ENCODE measurements around the gene USP34.
"Not testable (repeated sequence)": the region's sequence is repeated elsewhere in the genome, so short reads cannot be mapped to it uniquely, and the experiment has no call there.

Gene USP34

GRCh38 chr2:61469424-61470121 is 1.3 kb downstream of the USP34 start:
- peaks cover 9% of the 10 kb centered on the region for H3K4me1 ChIP-seq
- peak overlapping the region; percentile 44 for H3K9ac ChIP-seq
- H3K9me3 ChIP-seq (ENCODE audit: control insufficient read depth, low read length): no peaks in the 10 kb centered on the region
- no peak for TF ChIP-seq CTCF (IDR thresholded peaks at IDR 0.05)
- H3K27me3 ChIP-seq (ENCODE audit: control insufficient read depth, insufficient read depth, low read length): no peaks in the 10 kb centered on the region
- peak overlapping the region; percentile 80 for H3K27ac ChIP-seq
- H3K36me3 ChIP-seq (ENCODE audit: control insufficient read depth, insufficient read depth, low read length): no peaks in the 10 kb centered on the region
- H3K4me3 ChIP-seq (ENCODE audit: low read depth, low read length): peak overlapping the region; percentile 66
- H3K79me2 ChIP-seq: peaks cover 46% of the 10 kb centered on the region
- H3K4me2 ChIP-seq (ENCODE audit: low read length): peak overlapping the region; percentile 52
- peak overlapping the region; percentile 66 for H2AFZ ChIP-seq

- H2AFZ ChIP-seq; H3K4me2 ChIP-seq (ENCODE audit: low read length); H3K36me3 ChIP-seq (ENCODE audit: control insufficient read depth, insufficient read depth, low read length); H3K9me3 ChIP-seq (ENCODE audit: control insufficient read depth, low read length); H3K9ac ChIP-seq; H3K27me3 ChIP-seq (ENCODE audit: control insufficient read depth, insufficient read depth, low read length); H3K27ac ChIP-seq; H3K4me3 ChIP-seq (ENCODE audit: low read depth, low read length): not testable (repeated sequence)
- Histone ChIP-seq H3K79me2 (peaks cover 53% of the 10 kb centered on the region), H3K4me1 (peaks cover 11% of the 10 kb centered on the region)
Measured at GRCh38 chr2:61468231-61468630, 2.7 kb downstream of the USP34 start.

GRCh38 chr2:61465045-61465444 is 5.8 kb downstream of the USP34 start:
- peaks cover 8% of the 10 kb centered on the region for H3K4me1 ChIP-seq
- H3K4me3 ChIP-seq (ENCODE audit: low read depth, low read length): no peak overlapping the region
- no peak overlapping the region for H2AFZ ChIP-seq
- H3K36me3 ChIP-seq (ENCODE audit: control insufficient read depth, insufficient read depth, low read length): no peaks in the 10 kb centered on the region
- H3K27ac ChIP-seq: no peak overlapping the region
- H3K27me3 ChIP-seq (ENCODE audit: control insufficient read depth, insufficient read depth, low read length): no peaks in the 10 kb centered on the region
- no peak for TF ChIP-seq CTCF (IDR thresholded peaks at IDR 0.05)
- no peak overlapping the region for H3K9ac ChIP-seq
- no peak overlapping the region for H3K4me2 ChIP-seq (ENCODE audit: low read length)
- H3K79me2 ChIP-seq: peaks cover 69% of the 10 kb centered on the region
- H3K9me3 ChIP-seq (ENCODE audit: control insufficient read depth, low read length): no peaks in the 10 kb centered on the region

- Histone ChIP-seq H3K4me3 (ENCODE audit: low read depth, low read length) (no peak overlapping the region), H3K4me1 (peaks cover 3% of the 10 kb centered on the region), H2AFZ (no peak overlapping the region), H3K27ac (no peak overlapping the region), H3K36me3 (ENCODE audit: control insufficient read depth, insufficient read depth, low read length) (no peaks in the 10 kb centered on the region), H3K4me2 (ENCODE audit: low read length) (no peak overlapping the region), H3K9me3 (ENCODE audit: control insufficient read depth, low read length) (no peaks in the 10 kb centered on the region), H3K27me3 (ENCODE audit: control insufficient read depth, insufficient read depth, low read length) (no peaks in the 10 kb centered on the region), H3K9ac (no peak overlapping the region), H3K79me2 (peaks cover 74% of the 10 kb centered on the region)
- TF ChIP-seq CTCF (IDR thresholded peaks at IDR 0.05): no peak
Measured at GRCh38 chr2:61463769-61464475, 7.0 kb downstream of the USP34 start.

- Histone ChIP-seq H3K4me2 (ENCODE audit: low read length) (no peak overlapping the region), H3K9me3 (ENCODE audit: control insufficient read depth, low read length) (no peaks in the 10 kb centered on the region), H3K4me1 (peaks cover 2% of the 10 kb centered on the region), H3K4me3 (ENCODE audit: low read depth, low read length) (no peak overlapping the region), H3K36me3 (ENCODE audit: control insufficient read depth, insufficient read depth, low read length) (no peaks in the 10 kb centered on the region), H3K9ac (no peak overlapping the region), H3K79me2 (peaks cover 76% of the 10 kb centered on the region), H3K27me3 (ENCODE audit: control insufficient read depth, insufficient read depth, low read length) (no peaks in the 10 kb centered on the region), H3K27ac (no peak overlapping the region), H2AFZ (no peak overlapping the region)
- no peak for TF ChIP-seq CTCF (IDR thresholded peaks at IDR 0.05)
Measured at GRCh38 chr2:61461404-61461803, 9.5 kb downstream of the USP34 start.

All from parathyroid adenoma (tissue), 2 donors.